Mesothelial cell of epicardium (in vitro differentiated cells): ENCODE data around the gene MESD. TPM values are rescaled to one million over a fixed set of nuclear protein-coding genes. Genes with fewer than 3 reads are reported as not detected.

Source experiments
- DNase-seq, 2 experiments: peaks; one replicate each; pipeline ENCODE4 v3.0.0; 2021; ENCODE audit warnings: low spot score in 2 of 2; ENCODE audit not compliant: unreplicated experiment in 2 of 2
- H3K27ac Mint-ChIP-seq: 2 replicates; pipeline ENCODE4 v1.8.0; 2021; ENCODE audit warnings: mixed read lengths
- H3K27me3 Mint-ChIP-seq: 2 replicates; pipeline ENCODE4 v1.8.0; 2021; ENCODE audit warnings: low read depth, mixed read lengths
- H3K36me3 Mint-ChIP-seq: 2 replicates; pipeline ENCODE4 v1.8.0; 2021; ENCODE audit warnings: mixed read lengths
- H3K4me1 Mint-ChIP-seq: 2 replicates; pipeline ENCODE4 v1.8.0; 2021; ENCODE audit warnings: mixed read lengths
- H3K4me3 Mint-ChIP-seq: 2 replicates; pipeline ENCODE4 v1.8.0; 2021; ENCODE audit warnings: mild to moderate bottlenecking, moderate library complexity, mixed read lengths
- H3K9me3 Mint-ChIP-seq: 2 replicates; pipeline ENCODE4 v1.8.0; 2021; ENCODE audit warnings: mixed read lengths
- total RNA-seq: library from RNA; stranded (reverse); gene quantifications from 3 replicates; pipeline ENCODE4 v1.2.1, GENCODE V29; 2021
- TF ChIP-seq, protein P1 (sequence below): fragments of 200-600 bp; sonication (generic); IDR thresholded peaks from one replicate; pipeline ENCODE4 v1.5.0; 2021; ENCODE audit warnings: antibody characterized with exemption; ENCODE audit not compliant: unreplicated experiment

MESD gene
- total RNA-seq, 1 donor from 2014 or later, result 34.9 TPM

DNA sequence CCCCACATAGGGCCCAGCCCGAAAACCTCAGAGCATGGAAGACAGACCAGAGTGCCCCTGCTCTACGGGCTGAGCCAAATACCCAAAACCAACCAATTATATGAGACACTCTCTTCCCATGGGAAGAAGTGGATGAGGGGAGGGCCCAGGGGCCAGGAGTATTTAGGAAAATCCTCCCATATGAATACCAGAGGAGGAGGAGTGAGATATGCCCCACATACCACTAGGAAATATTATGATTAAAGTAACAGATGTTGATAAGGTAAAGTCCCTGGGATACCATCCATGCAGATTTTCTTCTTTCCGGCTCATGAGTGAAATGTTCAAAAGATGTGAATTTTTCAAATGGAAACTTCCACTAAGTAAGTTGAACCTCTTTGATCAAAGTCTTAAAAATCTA is 50.4 kb downstream of the MESD start:
- Mint-ChIP-seq H3K9me3 (no peaks in the 10 kb centered on the region), H3K36me3 (peaks cover 17% of the 10 kb centered on the region), H3K4me1 (peaks cover 22% of the 10 kb centered on the region), H3K27ac (no peak overlapping the region), H3K4me3 (no peak overlapping the region), H3K27me3 (no peaks in the 10 kb centered on the region)
- no peak for DNase-seq
- TF ChIP-seq, protein P1, sequence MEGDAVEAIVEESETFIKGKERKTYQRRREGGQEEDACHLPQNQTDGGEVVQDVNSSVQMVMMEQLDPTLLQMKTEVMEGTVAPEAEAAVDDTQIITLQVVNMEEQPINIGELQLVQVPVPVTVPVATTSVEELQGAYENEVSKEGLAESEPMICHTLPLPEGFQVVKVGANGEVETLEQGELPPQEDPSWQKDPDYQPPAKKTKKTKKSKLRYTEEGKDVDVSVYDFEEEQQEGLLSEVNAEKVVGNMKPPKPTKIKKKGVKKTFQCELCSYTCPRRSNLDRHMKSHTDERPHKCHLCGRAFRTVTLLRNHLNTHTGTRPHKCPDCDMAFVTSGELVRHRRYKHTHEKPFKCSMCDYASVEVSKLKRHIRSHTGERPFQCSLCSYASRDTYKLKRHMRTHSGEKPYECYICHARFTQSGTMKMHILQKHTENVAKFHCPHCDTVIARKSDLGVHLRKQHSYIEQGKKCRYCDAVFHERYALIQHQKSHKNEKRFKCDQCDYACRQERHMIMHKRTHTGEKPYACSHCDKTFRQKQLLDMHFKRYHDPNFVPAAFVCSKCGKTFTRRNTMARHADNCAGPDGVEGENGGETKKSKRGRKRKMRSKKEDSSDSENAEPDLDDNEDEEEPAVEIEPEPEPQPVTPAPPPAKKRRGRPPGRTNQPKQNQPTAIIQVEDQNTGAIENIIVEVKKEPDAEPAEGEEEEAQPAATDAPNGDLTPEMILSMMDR, result no peak

DNA sequence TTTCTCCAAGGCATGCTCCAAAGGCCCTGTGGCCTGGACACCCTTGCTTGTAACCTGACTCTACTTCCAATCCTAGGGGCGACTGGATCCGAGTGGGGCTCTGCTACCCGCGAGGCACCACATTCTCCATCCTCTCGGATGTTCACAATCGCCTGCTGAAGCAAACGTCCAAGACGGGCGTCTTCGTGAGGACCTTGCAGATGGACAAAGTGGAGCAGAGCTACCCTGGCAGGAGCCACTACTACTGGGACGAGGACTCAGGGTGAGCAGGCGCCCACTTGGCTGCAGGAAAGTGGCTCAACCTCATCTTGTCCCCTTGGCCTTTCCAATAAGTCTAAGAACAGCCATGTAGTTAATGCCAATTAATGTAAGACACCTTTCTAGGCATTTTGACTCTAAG is 51.9 kb downstream of the MESD start:
- Mint-ChIP-seq H3K27ac (no peak overlapping the region), H3K27me3 (no peaks in the 10 kb centered on the region), H3K4me3 (no peak overlapping the region), H3K4me1 (peaks cover 14% of the 10 kb centered on the region), H3K36me3 (peaks cover 11% of the 10 kb centered on the region), H3K9me3 (no peaks in the 10 kb centered on the region)
- TF ChIP-seq, protein P1, result no peak
- DNase-seq, result no peak

DNA sequence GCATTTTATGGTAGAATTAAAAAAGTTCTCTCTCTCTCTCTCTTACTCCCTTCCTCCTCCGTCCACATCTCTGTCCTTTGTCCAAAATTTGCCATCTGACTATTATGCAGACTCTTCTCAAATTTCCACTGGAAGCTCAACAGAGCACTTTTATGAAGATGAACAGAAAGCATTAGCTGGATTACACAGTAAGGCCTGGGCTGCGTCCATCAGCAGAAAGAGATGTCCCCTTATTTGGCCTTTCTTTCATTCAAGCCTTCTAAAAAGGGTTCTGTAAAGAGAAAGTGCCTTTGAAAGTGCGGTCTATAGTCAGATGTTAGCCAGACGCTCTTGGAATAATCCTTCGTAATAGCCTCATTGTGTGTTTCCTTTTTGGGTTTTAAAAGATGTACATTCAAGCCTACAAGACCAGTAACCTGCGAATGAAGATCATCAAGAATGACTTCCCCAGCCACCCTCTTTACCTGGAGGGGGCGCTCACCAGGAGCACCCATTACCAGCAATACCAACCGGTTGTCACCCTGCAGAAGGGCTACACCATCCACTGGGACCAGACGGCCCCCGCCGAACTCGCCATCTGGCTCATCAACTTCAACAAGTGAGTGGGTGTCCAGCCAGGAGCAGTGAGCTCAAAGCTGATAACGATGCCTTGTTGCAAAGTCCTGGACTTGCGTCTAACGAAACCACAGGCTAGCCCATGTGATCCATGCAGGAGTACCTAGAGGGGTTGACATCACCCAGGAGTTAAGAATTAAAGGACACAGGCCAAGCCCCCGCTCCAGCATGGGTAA is 53.1 kb downstream of the MESD start:
- TF ChIP-seq, protein P1, result no peak
- H3K4me3 Mint-ChIP-seq, result no peak overlapping the region
- DNase-seq, result no peak
- H3K4me1 Mint-ChIP-seq, result peaks cover 8% of the 10 kb centered on the region
- H3K36me3 Mint-ChIP-seq, result peaks cover 9% of the 10 kb centered on the region
- peak overlapping the region; percentile 24 for H3K27ac Mint-ChIP-seq
- H3K27me3 Mint-ChIP-seq, result no peaks in the 10 kb centered on the region
- no peaks in the 10 kb centered on the region for H3K9me3 Mint-ChIP-seq

DNA sequence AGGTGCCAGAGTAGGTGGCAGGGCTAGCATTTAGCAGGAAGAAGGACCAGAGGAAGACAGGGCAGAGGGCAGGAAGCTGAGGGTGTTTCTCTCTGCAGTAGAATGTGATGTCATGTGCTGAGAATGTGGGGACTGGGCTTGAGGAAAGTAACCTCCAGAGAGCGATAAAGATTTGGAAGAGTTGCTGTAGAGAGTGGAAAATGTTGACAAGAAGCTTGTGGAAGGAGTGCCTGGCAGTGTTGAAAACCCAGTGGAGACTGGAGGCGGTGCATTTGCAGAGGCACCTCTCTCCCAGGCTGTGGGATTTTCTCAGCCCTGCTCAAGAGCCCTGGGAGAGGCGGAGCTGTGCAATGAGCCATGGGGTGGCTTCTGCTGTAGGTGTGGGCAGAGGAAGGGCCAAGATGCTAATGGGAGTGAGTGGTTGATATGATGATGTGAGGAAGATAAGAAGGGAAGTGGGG is 54.8 kb downstream of the MESD start:
- H3K27me3 Mint-ChIP-seq, result no peaks in the 10 kb centered on the region
- no peak for DNase-seq
- H3K27ac Mint-ChIP-seq, result peak overlapping the region; percentile 7
- TF ChIP-seq, protein P1, result no peak
- no peaks in the 10 kb centered on the region for H3K9me3 Mint-ChIP-seq
- H3K36me3 Mint-ChIP-seq, result peaks cover 4% of the 10 kb centered on the region
- H3K4me3 Mint-ChIP-seq, result no peak overlapping the region
- H3K4me1 Mint-ChIP-seq, result peaks cover 8% of the 10 kb centered on the region

GRCh38 chr15:80932989-80933388 is 56.6 kb downstream of the MESD start:
- TF ChIP-seq, protein P1, result no peak
- Mint-ChIP-seq H3K4me3 (no peak overlapping the region), H3K27ac (no peak overlapping the region), H3K9me3 (no peaks in the 10 kb centered on the region), H3K27me3 (no peaks in the 10 kb centered on the region), H3K4me1 (peaks cover 13% of the 10 kb centered on the region), H3K36me3 (peaks cover 4% of the 10 kb centered on the region)
- DNase-seq, result no peak
